Cardiac muscle cell (in vitro differentiated cells and primary cell): ENCODE results near the gene POLR2F. TPM values are rescaled to one million over a fixed set of nuclear protein-coding genes. Genes with fewer than 3 reads are reported as not detected.
"Not testable (repeated sequence)": the region's sequence is repeated elsewhere in the genome, so short reads cannot be mapped to it uniquely, and the experiment has no call there.

Experiments used
- DNase-seq, 2 donors: peaks; one replicate each; pipeline versions ENCODE4 v3.0.0 to v3.0.0-alpha.2; 2010 to 2017; ENCODE audit warnings: low read depth in 1 of 2, low spot score in 1 of 2
- H3K27ac ChIP-seq: fragments of 200-600 bp; sonication (generic); 2 replicates; pipeline ENCODE4 v1.5.1; 2016
- H3K27me3 ChIP-seq: fragments of 200-600 bp; sonication (generic); 2 replicates; pipeline ENCODE4 v1.6.0; 2016; ENCODE audit warnings: control low read depth
- H3K36me3 ChIP-seq: fragments of 200-600 bp; sonication (generic); 2 replicates; pipeline ENCODE4 v1.5.1; 2016; ENCODE audit warnings: control low read depth
- H3K4me1 ChIP-seq: fragments of 200-600 bp; sonication (generic); 2 replicates; pipeline ENCODE4 v1.8.1; 2017; ENCODE audit warnings: low read depth, mild to moderate bottlenecking, mixed run types
- H3K4me3 ChIP-seq: fragments of 200-600 bp; sonication (generic); 2 replicates; pipeline ENCODE4 v1.5.1; 2016; ENCODE audit warnings: mild to moderate bottlenecking
- H3K9me3 ChIP-seq: fragments of 200-600 bp; sonication (generic); 2 replicates; pipeline ENCODE4 v1.5.1; 2017; ENCODE audit warnings: low read depth, mild to moderate bottlenecking, control low read depth
- CTCF ChIP-seq: IDR thresholded peaks from 2 replicates; pipeline ENCODE4 v1.5.1; 2012; ENCODE audit warnings: low read depth, mild to moderate bottlenecking, low read length
- polyA plus RNA-seq: library from polyadenylated mRNA; unstranded; fragments of >200 nt; fragmentation: Nextera tagmentation; extraction: Ambion mirVana; gene quantifications from 2 replicates; pipeline ENCODE4 v1.2.1, GENCODE V29; 2016
- total RNA-seq: library from RNA; depleted of rRNA; stranded (reverse); fragments of >200 nt; gene quantifications from 2 replicates; pipeline ENCODE4 v1.2.3, GENCODE V29; 2016

Gene POLR2F
- total and polyA plus RNA-seq, 2 experiments from 2014 or later, result 63.3 to 183 TPM

- peaks cover 11% of the 10 kb centered on the region for H3K4me1 ChIP-seq
- no peak for TF ChIP-seq CTCF
- H3K9me3 ChIP-seq, result no peaks in the 10 kb centered on the region
- DNase-seq, result no peak
- no peak overlapping the region for H3K4me3 ChIP-seq
- H3K36me3 ChIP-seq, result no peaks in the 10 kb centered on the region
- H3K27me3 ChIP-seq, result no peaks in the 10 kb centered on the region
- H3K27ac ChIP-seq, result no peak overlapping the region
Measured at GRCh38 chr22:37951305-37951704, 2.2 kb upstream of the POLR2F start.

DNA sequence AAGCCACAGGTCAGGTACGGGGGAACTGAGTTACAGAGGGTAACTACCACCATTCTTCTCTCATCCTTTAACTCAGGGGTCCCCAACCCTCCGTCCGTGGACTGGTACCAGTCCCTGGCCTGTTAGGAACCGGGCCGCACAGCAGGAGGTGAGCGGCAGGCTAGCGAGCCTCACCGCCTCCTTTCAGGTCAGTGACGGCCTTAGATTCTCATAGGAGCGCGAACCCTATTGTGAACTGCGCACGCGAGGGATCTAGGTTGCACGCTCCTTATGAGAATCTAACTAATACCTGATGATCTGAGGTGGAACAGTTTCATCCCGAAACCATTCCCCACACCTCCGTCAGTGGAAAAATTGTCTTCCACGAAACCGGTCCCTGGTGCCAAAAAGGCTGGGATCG, 870 bp upstream of the POLR2F start:
- not testable (repeated sequence) for H3K9me3 ChIP-seq, H3K27ac ChIP-seq, DNase-seq, H3K27me3 ChIP-seq, H3K36me3 ChIP-seq
- Histone ChIP-seq H3K4me3 (peak overlapping the region; percentile 97), H3K4me1 (peaks cover 19% of the 10 kb centered on the region)

DNA sequence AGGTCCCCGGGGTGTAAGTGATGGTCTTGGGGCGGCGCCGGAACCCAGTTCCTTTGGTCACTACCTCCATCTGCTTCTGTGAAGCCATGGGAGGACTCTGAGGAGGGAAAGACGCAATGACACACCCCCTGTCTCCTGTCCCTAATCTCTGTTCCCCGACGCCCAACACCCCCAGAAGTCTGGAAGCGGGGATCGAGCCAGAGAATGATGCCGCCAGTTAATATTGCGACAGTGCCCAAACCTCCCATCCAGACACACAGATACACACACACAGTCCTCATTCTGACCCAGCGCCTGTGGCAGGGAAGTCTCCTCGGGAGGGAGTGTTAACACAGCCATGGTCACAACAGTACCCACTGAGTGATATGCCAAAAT, 450 bp upstream of the POLR2F start:
- no peaks in the 10 kb centered on the region for H3K27me3 ChIP-seq
- no peak for DNase-seq
- TF ChIP-seq CTCF, result no peak
- H3K9me3 ChIP-seq, result no peaks in the 10 kb centered on the region
- peaks cover 19% of the 10 kb centered on the region for H3K4me1 ChIP-seq
- H3K36me3 ChIP-seq, result no peaks in the 10 kb centered on the region
- H3K27ac ChIP-seq, result no peak overlapping the region
- H3K4me3 ChIP-seq, result peak overlapping the region; percentile 97

GRCh38 chr22:37954686-37955085, 1.2 kb downstream of the POLR2F start:
- Histone ChIP-seq H3K9me3 (no peaks in the 10 kb centered on the region), H3K27ac (no peak overlapping the region), H3K4me1 (peaks cover 19% of the 10 kb centered on the region), H3K27me3 (no peaks in the 10 kb centered on the region), H3K36me3 (peaks cover 7% of the 10 kb centered on the region), H3K4me3 (peak overlapping the region; percentile 97)
- TF ChIP-seq CTCF, result no peak
- DNase-seq, result no peak

GRCh38 chr22:37955825-37956397, 2.4 kb downstream of the POLR2F start:
- DNase-seq, H3K4me3 ChIP-seq, H3K27me3 ChIP-seq, H3K36me3 ChIP-seq, H3K27ac ChIP-seq, H3K9me3 ChIP-seq: not testable (repeated sequence)
- H3K4me1 ChIP-seq, result peaks cover 19% of the 10 kb centered on the region

GRCh38 chr22:37957232-37957631, 3.7 kb downstream of the POLR2F start:
- Histone ChIP-seq H3K27ac (peak overlapping the region; percentile 64), H3K4me3 (no peak overlapping the region), H3K9me3 (no peaks in the 10 kb centered on the region), H3K27me3 (no peaks in the 10 kb centered on the region), H3K4me1 (peaks cover 19% of the 10 kb centered on the region), H3K36me3 (peaks cover 21% of the 10 kb centered on the region)
- TF ChIP-seq CTCF, result no peak
- DNase-seq, result no peak
